ENCODE data around the gene ROBO2.

Gene ROBO2

DNA sequence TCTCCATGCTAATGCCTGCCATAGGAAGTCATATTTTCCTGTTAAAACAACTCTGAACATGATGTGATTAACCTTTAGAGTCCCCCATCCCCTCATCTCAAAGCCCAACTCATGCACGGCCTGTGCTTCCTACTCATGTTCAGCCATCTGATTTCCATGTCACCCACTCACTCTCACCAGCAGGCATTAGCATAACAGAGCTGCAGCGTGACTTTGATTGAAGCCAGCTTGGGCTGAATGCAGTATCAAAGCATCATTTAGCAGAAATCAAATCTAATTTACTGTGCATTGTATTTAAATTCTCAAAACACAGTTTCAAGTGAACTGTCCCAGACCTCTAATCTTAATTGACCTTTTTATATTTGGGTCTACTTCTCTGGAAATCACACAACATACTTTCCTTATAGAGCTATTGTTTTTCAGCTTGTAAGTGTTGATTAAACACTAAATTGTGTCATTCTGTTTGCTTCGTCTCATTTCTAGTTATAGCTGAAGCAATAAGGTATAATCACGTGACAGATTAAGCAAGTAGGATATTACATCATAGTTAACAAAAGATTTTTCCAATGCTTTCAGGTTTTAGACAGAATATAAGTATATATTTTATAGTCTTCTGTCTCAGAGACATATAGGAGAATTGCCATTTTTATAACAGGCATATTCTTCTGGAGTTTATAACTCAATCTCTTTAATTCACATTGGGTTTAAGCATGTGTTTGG lies 501.5 kb downstream of the ROBO2 start:
- in situ Hi-C loops (cut with MboI; ENCODE audit: low sequenced_read_pairs) = no loop called here

DNA sequence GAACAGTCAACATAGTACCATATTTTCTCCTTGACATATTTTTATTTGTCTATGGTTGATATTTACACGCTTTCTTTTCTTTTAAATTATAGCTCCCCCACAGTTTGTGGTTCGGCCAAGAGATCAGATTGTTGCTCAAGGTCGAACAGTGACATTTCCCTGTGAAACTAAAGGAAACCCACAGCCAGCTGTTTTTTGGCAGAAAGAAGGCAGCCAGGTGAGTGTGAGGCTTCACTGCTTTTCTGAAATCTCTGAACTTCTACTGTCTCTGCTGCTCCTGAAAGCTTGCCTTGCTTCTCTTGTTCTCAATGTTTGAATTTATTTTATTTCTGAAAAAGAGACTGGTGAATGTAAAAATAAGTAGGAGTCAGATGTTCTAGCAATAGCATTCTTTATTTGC lies 506.3 kb downstream of the ROBO2 start:
- in situ Hi-C loops (cut with MboI; ENCODE audit: low sequenced_read_pairs) = no loop called here

DNA sequence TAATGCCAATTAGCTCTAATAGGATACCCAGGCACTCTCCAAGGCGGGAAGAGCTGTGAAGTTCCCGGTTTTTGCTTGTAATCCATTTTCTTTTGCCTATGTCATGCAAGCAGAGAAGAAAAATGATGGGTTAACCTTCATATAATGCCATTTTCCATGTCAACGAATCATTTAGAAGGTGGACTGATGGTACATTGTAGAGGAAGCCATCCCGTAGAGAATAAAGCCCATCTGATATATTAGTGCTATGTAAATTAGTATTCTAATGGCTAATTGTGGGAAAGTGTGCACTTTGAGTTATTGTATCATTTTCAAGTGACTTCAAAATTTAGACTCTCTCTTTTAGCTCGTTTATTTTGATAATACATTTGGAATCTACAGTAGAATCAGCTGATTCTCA lies 509.1 kb downstream of the ROBO2 start:
- in situ Hi-C loops (cut with MboI; ENCODE audit: low sequenced_read_pairs) = no loop called here

DNA sequence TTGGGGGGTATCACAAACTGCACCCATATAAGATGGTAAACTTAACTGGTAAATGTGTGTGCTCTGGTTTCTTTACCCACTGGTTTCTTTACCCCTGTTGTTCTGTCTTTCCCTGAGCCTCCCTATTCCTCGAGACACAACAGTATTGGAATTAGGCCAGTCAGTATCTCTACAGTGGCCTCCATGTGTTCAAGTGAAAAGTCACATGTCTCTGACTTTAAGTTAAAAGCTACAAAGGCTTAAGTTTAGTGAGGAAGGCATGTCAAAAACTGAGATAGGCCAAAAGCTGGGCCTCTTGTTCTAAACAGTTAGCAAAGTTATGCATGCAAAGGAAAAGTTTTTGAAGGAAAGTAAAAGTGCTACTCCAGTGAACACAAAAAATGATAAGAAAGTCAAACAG lies 513.3 kb downstream of the ROBO2 start:
- in situ Hi-C loops (cut with MboI; ENCODE audit: low sequenced_read_pairs) = no loop called here

DNA sequence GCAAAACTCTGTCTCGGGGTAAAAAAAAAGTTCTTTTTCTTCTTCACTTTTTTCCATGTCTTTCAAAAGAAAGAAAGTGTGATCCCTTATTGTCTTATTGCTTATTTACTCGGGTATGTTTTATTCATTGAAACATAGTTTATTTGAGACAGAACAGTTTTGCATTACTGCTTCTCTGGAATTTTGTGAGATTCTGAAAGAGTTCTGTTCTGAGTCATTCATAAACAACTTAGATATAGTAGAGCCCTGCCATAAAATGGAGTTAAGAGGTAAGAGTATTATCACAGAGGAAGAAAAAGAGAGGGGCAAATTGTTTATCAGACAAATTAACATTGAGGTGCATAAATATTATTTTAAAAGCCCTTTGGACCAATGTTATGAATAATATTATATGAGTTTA lies 522.2 kb downstream of the ROBO2 start:
- in situ Hi-C loops (cut with MboI; ENCODE audit: low sequenced_read_pairs) = no loop called here

DNA sequence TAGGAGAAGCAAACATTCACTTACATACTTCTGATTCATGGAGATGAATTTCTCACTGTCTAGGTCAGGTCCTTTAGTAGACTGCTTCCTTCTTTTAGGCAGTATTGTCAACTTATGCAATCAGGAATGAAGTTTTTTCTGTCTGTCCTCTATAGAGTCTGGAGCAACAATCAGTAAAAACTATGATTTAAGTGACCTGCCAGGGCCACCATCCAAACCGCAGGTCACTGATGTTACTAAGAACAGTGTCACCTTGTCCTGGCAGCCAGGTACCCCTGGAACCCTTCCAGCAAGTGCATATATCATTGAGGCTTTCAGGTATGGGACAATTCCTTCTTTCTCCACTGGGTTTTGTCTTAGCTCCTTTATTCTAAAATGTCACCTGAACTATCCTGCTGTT lies 523.1 kb downstream of the ROBO2 start:
- in situ Hi-C loops (cut with MboI; ENCODE audit: low sequenced_read_pairs) = no loop called here

DNA sequence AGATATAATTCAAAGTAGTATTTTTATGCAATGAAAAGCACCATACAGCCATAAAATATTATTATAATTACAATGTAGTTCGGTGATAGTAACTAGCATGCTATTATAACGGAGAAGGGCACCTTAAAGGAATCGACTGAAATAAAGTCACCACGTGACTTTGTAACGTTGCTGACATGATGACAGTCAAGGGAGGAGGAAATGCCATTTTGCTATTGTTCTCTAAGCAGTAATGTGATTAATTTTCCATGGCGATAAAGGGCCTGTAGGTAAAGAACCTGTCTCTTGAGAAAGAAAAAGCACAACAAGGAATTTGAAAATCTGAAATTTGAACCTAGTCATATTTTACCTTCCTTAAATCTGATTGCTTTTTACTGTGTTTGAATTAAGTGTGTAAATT lies 526.2 kb downstream of the ROBO2 start:
- in situ Hi-C loops (cut with MboI; ENCODE audit: low sequenced_read_pairs) = no loop called here

DNA sequence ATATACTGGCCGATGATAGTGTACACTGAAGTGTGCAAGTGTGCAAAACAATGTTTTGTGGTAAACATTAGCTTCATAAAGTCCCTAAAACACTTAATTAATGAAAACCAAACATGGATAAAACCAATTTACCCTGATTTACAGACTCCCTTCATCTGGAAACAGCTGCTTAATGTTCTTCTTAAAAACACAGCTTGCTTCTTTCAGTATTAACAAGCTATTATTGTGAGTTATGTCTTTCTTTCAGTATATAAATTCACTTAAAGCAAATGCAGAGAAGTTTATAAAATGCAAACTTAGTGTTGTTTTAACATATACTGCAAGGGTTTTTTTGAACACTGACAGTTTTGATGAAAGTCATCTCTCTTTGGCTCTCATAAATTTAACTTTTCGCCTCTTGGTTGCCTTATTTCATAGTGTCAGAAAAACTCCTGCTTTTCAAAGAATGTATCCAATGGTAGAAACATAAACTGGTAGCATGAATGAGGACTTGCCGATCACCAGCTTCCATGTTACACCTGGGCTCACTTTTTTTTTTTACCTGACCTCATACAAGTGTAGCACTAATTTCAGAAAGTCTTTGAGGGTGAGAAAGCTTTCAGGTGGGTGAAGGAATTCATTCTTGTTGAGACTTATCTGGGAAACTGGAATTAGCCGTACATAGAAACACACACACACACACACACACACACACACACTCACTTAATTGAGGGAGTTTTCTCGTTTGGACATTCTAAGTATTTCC lies 532.2 kb downstream of the ROBO2 start:
- in situ Hi-C loops (cut with MboI; ENCODE audit: low sequenced_read_pairs) = no loop called here

DNA sequence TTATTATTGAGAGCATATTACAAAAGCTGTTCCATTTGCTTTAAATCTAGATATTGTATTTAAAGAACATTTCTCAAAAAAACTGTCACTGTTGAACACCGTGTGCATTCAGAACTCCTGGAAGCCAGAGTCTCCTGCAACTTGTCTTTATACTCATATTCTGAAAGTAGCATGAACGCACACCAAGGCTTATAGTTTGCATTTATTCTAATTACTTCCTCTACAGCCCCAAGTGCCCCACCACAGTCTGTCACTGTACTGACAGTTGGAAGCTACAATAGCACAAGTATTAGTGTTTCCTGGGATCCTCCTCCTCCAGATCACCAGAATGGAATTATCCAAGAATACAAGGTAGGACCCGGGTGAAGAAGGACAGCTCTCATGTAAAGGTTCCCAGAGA lies 537.4 kb downstream of the ROBO2 start:
- in situ Hi-C loops (cut with MboI; ENCODE audit: low sequenced_read_pairs) = no loop called here

DNA sequence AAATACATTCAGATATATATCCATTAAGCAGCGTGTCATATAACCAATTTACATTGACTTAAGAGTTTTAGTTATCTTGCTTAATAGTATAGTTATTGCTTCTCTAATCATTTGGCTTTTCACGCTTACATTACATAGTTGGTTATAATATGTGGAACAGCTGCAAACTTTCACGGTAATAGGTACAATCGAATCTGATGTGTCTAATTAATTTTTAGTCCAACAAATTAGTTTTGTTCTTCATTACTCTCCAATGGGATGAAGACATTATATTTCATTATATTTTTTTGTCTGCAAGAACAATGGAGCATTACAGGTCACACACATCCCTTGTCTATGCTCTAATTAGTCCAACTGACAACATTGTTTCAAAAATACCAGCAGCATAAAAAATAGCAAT lies 546.3 kb downstream of the ROBO2 start:
- in situ Hi-C loops (cut with MboI; ENCODE audit: low sequenced_read_pairs) = no loop called here

DNA sequence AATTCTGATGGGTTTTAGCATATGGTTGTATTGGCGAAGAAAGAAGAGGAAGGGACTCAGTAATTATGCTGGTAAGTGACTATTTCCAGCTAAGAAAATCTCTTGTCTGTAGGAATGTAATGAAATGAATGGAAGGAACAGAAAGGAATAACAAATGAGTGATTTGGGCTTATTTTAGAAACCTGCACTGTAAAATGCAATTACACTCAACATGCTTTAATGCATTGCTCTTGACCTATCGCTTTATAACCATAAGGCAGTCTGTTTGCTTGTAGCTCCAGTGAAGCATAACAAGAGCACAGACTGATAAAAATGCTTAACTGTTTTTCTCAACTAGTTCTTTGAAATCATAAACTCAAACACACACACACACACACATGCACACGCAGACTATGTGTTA lies 549.0 kb downstream of the ROBO2 start:
- in situ Hi-C loops (cut with MboI; ENCODE audit: low sequenced_read_pairs) = no loop called here

DNA sequence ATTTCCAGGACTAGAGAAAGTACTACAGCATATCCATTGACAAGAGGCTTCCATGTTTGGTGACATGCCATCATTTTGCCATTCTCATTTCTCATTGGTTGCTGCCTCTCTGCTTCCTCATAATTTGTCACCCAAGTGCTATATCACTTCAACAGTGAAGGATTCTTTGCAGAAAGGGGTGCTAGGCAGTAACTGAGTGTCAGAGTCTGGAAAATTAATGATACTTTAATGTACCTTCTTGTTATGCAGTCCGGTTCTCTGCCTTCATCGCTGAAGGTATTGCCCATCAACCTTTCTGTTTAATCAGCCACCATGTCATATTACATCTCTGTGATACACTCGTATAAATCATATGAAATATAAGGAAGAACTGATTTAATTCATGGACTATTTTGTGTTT lies 550.3 kb downstream of the ROBO2 start:
- in situ Hi-C loops (cut with MboI; ENCODE audit: low sequenced_read_pairs) = no loop called here

DNA sequence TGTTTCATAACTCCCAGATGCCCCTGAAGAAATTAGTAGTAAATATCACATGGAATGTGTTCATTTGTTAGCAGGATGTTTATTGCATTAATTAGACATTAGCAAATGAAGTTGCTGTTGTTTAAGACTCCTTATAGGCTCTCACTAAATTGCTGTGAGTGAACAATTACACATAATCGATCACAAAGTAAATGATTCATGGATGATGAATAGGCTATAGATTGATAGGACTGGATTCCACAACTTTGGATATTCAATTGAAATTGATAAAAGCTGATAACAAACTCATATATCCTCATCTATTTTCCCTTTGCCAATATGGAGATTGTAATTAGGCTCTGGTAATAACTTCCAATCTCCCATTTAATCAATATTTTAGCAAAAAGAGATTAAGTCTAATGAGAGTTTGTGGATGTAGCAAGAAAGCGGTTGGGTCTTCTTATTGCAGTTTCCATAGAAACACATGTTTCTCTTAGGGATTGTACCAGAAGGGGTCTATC lies 555.5 kb downstream of the ROBO2 start:
- in situ Hi-C loops (cut with MboI; ENCODE audit: low sequenced_read_pairs) = no loop called here

DNA sequence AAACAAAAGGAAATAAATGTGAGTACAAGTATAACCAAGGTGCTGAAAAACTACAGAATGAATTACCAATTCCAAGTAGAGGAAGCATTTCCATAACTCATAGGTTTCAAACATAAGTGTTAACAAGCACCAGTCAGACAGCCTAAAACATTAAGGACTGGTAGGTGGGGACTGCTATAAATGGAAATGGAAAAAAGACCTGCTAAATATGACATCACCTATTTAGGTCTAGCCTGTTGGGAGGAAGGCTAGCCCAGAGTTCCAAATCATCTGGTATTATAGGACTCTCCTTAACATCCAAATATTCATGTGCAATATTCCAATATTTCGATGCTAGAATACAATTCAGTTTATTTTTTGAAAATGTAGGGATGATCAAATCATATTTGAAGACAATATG lies 560.0 kb downstream of the ROBO2 start:
- in situ Hi-C loops (cut with MboI; ENCODE audit: low sequenced_read_pairs) = no loop called here

DNA sequence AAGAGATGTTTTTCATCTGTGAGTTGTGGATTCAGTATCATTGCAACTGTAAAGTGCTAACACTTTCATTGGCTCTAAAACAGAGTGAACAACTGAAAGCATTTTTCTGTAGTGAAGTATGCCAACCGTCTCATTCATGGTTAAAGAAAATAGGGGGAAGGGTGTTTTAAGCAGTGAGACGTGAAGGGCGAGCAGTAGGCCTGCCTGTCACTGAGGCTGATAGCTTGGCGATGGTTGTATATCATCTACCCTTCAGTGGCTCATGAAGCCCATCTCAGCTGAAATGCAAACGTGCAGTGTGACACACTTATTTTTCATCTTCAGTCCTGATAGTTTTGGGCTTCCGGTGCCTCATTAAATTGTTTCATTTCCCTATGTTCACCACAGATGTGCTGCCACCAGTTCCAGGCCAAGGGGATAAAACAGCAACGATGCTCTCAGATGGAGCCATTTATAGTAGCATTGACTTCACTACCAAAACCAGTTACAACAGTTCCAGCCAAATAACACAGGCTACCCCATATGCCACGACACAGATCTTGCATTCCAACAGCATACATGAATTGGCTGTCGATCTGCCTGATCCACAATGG lies 562.0 kb downstream of the ROBO2 start:
- in situ Hi-C loops (cut with MboI; ENCODE audit: low sequenced_read_pairs) = no loop called here

DNA sequence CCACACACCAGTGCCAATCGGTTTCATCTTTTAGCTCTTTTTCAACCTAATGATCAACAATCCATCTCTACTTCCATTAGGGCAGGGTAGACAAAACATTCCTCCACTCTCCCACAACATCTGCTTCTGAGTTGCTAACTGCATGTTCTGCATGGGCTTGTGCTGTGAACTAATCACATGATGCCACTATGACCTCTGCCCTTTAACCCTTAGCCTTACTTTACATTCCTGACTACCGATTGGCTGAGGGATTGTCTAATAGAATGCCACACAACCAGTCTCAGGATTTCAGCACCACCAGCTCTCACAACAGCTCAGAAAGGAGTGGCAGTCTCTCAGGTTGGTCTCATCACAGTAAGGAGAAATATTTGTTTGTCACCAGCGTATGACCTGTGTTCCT lies 562.8 kb downstream of the ROBO2 start:
- in situ Hi-C loops (cut with MboI; ENCODE audit: low sequenced_read_pairs) = no loop called here

DNA sequence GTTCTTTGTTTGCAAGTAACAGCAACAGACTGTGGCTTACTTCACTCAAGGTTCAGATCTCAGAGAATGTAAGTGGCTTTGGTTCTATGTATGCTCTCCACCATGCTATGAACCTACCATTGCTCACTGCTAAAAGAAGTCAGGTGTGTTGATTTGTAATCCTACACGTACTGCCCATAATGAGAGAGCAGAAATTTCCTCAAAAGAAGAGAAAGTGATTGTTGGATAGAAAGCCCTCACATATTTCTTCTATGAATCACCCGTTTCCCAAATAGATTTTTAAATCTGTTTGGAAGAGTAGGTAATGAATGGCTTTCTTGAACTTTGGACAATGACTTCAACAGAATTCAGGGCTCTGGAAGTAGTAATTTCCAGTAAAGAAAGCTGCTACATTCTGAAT lies 565.4 kb downstream of the ROBO2 start:
- in situ Hi-C loops (cut with MboI; ENCODE audit: low sequenced_read_pairs) = no loop called here

DNA sequence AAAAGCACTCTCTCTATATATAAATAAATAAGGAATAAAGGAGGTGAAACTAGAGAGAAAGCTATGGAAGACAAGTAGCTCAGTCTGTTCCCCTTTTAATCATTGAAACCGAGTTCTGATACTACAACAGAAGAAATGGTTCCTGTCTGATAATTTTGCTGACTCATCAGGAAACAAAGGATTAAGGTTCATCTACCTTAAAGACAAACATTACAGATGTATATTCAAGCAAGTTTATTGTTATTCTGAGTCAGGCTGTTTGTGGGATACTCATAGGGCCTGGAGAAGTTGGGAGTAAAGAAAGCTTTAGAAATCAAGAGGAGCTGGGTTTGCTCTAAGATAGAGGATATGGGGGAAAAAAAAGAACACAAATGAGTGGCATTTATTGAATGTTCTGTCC lies 566.0 kb downstream of the ROBO2 start:
- in situ Hi-C loops (cut with MboI; ENCODE audit: low sequenced_read_pairs) = no loop called here

DNA sequence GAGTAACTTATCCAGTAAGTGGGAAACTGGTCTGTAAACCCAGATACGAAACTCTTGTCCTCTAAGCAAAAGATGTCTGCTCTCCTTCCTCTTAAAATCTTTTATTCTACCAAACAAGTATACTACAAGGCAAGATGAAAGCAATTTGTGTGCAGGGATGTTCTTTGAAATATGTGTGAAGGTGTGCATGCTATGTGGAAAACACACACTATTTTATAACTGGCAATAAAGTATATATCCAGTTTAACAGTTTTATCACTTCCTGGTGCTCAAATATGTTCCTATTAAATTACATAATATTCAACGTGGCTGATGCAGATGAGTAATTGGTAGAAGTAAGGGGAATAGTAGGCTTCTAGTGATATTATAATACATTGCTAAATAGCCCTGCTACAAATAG lies 566.5 kb downstream of the ROBO2 start:
- in situ Hi-C loops (cut with MboI; ENCODE audit: low sequenced_read_pairs) = no loop called here

DNA sequence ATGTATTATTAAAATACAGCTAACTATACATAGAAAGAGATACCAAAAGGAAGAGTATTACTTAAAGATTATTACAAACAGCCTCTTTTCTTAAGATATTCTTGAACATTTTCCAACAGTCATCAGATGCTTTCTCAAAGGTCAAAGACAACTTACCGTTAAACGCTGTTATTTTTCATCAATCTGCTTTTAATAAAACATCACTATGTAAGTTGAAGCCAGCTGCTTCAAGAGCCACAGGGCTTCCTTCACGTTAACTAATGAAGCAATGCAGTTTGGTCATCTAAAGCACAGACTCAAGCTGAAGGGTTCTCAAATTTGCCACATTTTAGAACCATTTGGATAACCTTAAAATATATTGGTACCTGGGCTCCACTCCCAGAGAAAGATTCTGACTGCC lies 578.8 kb downstream of the ROBO2 start:
- in situ Hi-C loops (cut with MboI; ENCODE audit: low sequenced_read_pairs) = no loop called here

DNA sequence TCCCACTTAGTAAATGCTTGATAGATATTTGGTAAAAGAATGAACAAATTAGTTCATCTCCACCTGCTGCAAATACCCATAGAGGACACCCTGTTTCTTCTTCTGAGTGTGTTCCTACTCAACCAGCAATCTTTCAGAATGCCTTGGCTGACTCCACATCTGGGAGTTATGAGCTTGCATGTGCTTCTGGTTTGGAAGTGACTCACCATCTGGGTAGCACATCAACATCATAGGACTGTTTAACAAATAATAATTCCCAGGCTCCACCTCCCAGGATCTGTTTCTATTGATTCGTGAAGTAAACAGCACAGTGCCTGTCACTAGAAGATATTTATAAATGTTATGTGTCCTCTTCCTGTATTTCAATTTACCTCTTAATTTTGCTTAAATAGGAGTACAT lies 580.1 kb downstream of the ROBO2 start:
- in situ Hi-C loops (cut with MboI; ENCODE audit: low sequenced_read_pairs) = no loop called here

DNA sequence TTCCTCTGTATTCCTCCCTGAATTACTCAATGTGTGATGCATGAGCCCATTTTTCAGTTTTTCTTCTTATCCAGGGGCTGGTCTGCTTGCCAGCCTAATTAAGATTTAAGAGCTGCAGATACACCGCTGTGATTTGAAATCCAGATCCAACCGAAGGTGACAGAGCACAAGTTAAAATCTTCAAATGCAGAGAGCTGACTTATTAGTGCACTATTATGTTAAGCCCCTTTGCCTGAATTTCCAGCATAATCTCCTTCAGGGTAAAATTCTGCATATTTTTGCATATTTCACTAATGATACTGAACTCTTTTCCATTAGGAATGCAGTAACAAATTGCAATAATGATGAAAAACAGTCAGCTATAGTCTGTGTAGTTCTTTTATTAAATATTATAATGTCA lies 583.6 kb downstream of the ROBO2 start:
- in situ Hi-C loops (cut with MboI; ENCODE audit: low sequenced_read_pairs) = no loop called here

Measured in HL-60/S4 treated with retinoic acid at 250 ng/mL for 4 days and 3 days (cell line).